CD8-positive, alpha-beta memory T cell (primary cell): ENCODE results near the gene FAM174B. TPM values are rescaled to one million over a fixed set of nuclear protein-coding genes. Genes with fewer than 3 reads are reported as not detected.

ENCODE experiments used
- CTCF ChIA-PET: fragments of 350-600 bp; sonication (Branson Sonifier 250); formaldehyde crosslinking; loops from one replicate; lab custom pipeline; 2021; ENCODE audit warnings: antibody characterized with exemption; lab: Charles Lee
- POLR2A ChIA-PET: fragments of 350-600 bp; sonication (Branson Sonifier 250); formaldehyde crosslinking; loops from one replicate; lab custom pipeline; 2021; ENCODE audit warnings: antibody characterized with exemption; lab: Charles Lee
- DNase-seq, 5 donors: peaks; one replicate each; pipeline versions ENCODE4 v3.0.0 to v3.0.0-alpha.2; 2020 to 2022; ENCODE audit warnings: mixed read lengths in 1 of 5
- H3K27ac ChIP-seq: one replicate; pipeline ENCODE4 v1.7.0; 2013; ENCODE audit warnings: low read depth, mild to moderate bottlenecking, low read length, moderate library complexity
- H3K27me3 ChIP-seq: 2 replicates; pipeline ENCODE4 v1.7.0; 2013; ENCODE audit warnings: low read length, mild to moderate bottlenecking; ENCODE audit not compliant: insufficient read depth, poor library complexity, severe bottlenecking
- H3K36me3 ChIP-seq: 2 replicates; pipeline ENCODE4 v1.7.0; 2013; ENCODE audit warnings: mild to moderate bottlenecking, low read length, moderate library complexity; ENCODE audit not compliant: insufficient read depth
- H3K4me1 ChIP-seq: 2 replicates; pipeline ENCODE4 v1.7.0; 2013; ENCODE audit warnings: mild to moderate bottlenecking, low read length, moderate library complexity; ENCODE audit not compliant: insufficient read depth
- H3K4me3 ChIP-seq: 2 replicates; pipeline ENCODE4 v1.7.0; 2013; ENCODE audit warnings: mild to moderate bottlenecking, low read length
- H3K9me3 ChIP-seq: 2 replicates; pipeline ENCODE4 v1.7.0; 2013; ENCODE audit warnings: mild to moderate bottlenecking, low read length
- H3K27ac Mint-ChIP-seq, 8 donors: one replicate each; pipeline ENCODE4 v1.8.0; 2020 to 2021; ENCODE audit warnings: mixed read lengths in 8 of 8, mild to moderate bottlenecking in 6 of 8, inconsistent platforms in 3 of 8, moderate library complexity in 3 of 8
- H3K27me3 Mint-ChIP-seq, 2 donors: one replicate each; pipeline ENCODE4 v1.8.0; 2020 to 2021; ENCODE audit warnings: mixed read lengths in 2 of 2, mild to moderate bottlenecking in 1 of 2, moderate library complexity in 1 of 2
- H3K36me3 Mint-ChIP-seq, 3 donors: one replicate each; pipeline ENCODE4 v1.8.0; 2020 to 2021; ENCODE audit warnings: mixed read lengths in 3 of 3, inconsistent platforms in 1 of 3, mild to moderate bottlenecking in 1 of 3
- H3K4me1 Mint-ChIP-seq, 3 donors: one replicate each; pipeline ENCODE4 v1.8.0; 2020 to 2021; ENCODE audit warnings: mixed read lengths in 3 of 3, inconsistent platforms in 1 of 3, mild to moderate bottlenecking in 1 of 3
- H3K4me3 Mint-ChIP-seq, 7 donors: one replicate each; pipeline ENCODE4 v1.8.0; 2020 to 2021; ENCODE audit warnings: mixed read lengths in 7 of 7, mild to moderate bottlenecking in 6 of 7, moderate library complexity in 4 of 7, inconsistent platforms in 2 of 7
- H3K9me3 Mint-ChIP-seq, 5 donors: one replicate each; pipeline ENCODE4 v1.8.0; 2020 to 2022; ENCODE audit warnings: mixed read lengths in 5 of 5, mild to moderate bottlenecking in 3 of 5, moderate library complexity in 2 of 5, inconsistent platforms in 1 of 5
- polyA plus RNA-seq: library from polyadenylated mRNA; unstranded; fragments of 300-500 nt; fragmentation: Illumina TruSeq; gene quantifications from one replicate; pipeline ENCODE4 v1.2.3, GENCODE V29; 2021
- total RNA-seq, 2 experiments: library from RNA; stranded (reverse); gene quantifications; one replicate each; pipeline ENCODE4 v1.2.3, GENCODE V29; 2021

The FAM174B gene
- total and polyA plus RNA-seq, 3 experiments from 2014 or later, result 0.82 to 3.9 (median 3.9) TPM

DNA sequence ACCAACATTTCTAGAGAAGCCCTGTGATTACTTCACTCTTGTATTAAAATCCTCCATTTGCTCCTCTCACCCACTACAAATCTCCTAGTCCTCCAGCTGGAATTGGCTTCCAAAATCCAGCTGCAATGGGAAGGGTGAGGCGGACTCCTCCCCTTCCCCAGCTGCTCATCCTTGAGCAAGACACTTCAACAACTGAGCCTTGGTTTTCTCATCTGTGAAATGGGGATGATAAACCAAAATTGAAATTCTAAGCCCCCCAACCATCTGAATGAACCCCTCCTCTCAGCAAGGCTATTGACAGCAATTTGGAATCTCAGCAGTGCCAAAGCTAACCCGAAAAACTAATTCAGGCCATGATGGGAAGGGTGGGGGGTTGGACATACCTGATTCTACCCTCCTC, 9.4 kb downstream of the FAM174B start:
- Histone ChIP-seq H3K27me3 (no peaks in the 10 kb centered on the region), H3K4me3 (no peak overlapping the region), H3K4me1 (no peaks in the 10 kb centered on the region), H3K9me3 (no peaks in the 10 kb centered on the region), H3K36me3 (no peaks in the 10 kb centered on the region), H3K27ac (no peak overlapping the region)
- ChIA-PET CTCF (no interaction called here), POLR2A (no interaction called here)
- Mint-ChIP-seq H3K9me3 (peaks cover 0 to 3% (median 2%) of the 10 kb centered on the region in 5 donors), H3K4me1 (no peaks in the 10 kb centered on the region), H3K27ac (no peak overlapping the region), H3K36me3 (peaks cover 0 to 3% (median 0%) of the 10 kb centered on the region in 3 donors), H3K4me3 (no peak overlapping the region), H3K27me3 (peaks cover 9 to 20% of the 10 kb centered on the region in 2 donors)
- no peak for DNase-seq

DNA sequence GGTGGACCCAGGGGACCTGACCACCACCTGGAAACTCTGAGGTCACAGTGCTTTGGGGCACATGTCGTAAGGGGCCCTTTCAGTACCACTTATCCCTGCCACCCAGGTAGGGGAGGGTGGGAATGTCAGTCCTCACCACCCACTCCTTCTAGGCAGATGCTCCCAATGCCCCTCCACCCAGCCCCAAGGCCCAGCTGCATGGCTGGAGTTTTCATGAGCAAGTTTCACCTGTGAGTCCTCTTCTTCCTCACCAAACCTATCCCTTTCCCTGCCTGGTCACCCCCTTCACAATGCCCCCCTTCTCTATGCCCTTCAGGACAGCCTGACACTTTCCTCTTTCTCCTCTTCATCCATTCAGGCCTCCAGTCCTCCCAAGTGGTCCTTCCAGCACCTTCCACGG, 9.8 kb downstream of the FAM174B start:
- H3K4me1 ChIP-seq, result no peaks in the 10 kb centered on the region
- Mint-ChIP-seq H3K27ac (no peak overlapping the region), H3K4me3 (no peak overlapping the region), H3K9me3 (peaks cover 0 to 6% (median under 1%) of the 10 kb centered on the region in 5 donors), H3K4me1 (no peaks in the 10 kb centered on the region), H3K36me3 (peaks cover 0 to 1% (median 0%) of the 10 kb centered on the region in 3 donors), H3K27me3 (peaks cover 9 to 18% of the 10 kb centered on the region in 2 donors)
- H3K9me3 ChIP-seq, result no peaks in the 10 kb centered on the region
- H3K36me3 ChIP-seq, result no peaks in the 10 kb centered on the region
- ChIA-PET CTCF (no interaction called here), POLR2A (no interaction called here)
- H3K27me3 ChIP-seq, result no peaks in the 10 kb centered on the region
- no peak overlapping the region for H3K27ac ChIP-seq
- no peak overlapping the region for H3K4me3 ChIP-seq
- no peak for DNase-seq

GRCh38 chr15:92645051-92645631, 10.4 kb downstream of the FAM174B start:
- Histone ChIP-seq H3K27me3 (no peaks in the 10 kb centered on the region), H3K4me3 (no peak overlapping the region), H3K9me3 (no peaks in the 10 kb centered on the region), H3K27ac (no peak overlapping the region), H3K36me3 (no peaks in the 10 kb centered on the region), H3K4me1 (no peaks in the 10 kb centered on the region)
- ChIA-PET CTCF (no interaction called here), POLR2A (no interaction called here)
- Mint-ChIP-seq H3K4me1 (no peaks in the 10 kb centered on the region), H3K27me3 (peaks cover 9 to 15% of the 10 kb centered on the region in 2 donors), H3K36me3 (no peaks in the 10 kb centered on the region), H3K4me3 (no peak overlapping the region), H3K27ac (no peak overlapping the region), H3K9me3 (peaks cover 0 to 6% (median 0%) of the 10 kb centered on the region in 5 donors)
- DNase-seq, result no peak

GRCh38 chr15:92643849-92644815, 11.4 kb downstream of the FAM174B start:
- H3K4me3 ChIP-seq, result no peak overlapping the region
- H3K4me1 ChIP-seq, result no peaks in the 10 kb centered on the region
- ChIA-PET POLR2A (no interaction called here), CTCF (no interaction called here)
- peaks cover 0 to 6% (median 6%) of the 10 kb centered on the region in 5 donors for H3K9me3 Mint-ChIP-seq
- peaks cover 10 to 21% of the 10 kb centered on the region in 2 donors for H3K27me3 Mint-ChIP-seq
- no peaks in the 10 kb centered on the region for H3K36me3 Mint-ChIP-seq
- no peaks in the 10 kb centered on the region for H3K27me3 ChIP-seq
- no peak overlapping the region for H3K27ac Mint-ChIP-seq
- H3K27ac ChIP-seq, result no peak overlapping the region
- no peaks in the 10 kb centered on the region for H3K36me3 ChIP-seq
- H3K4me3 Mint-ChIP-seq, result no peak overlapping the region
- H3K4me1 Mint-ChIP-seq, result no peaks in the 10 kb centered on the region
- H3K9me3 ChIP-seq, result no peaks in the 10 kb centered on the region
- DNase-seq, result no peak

DNA sequence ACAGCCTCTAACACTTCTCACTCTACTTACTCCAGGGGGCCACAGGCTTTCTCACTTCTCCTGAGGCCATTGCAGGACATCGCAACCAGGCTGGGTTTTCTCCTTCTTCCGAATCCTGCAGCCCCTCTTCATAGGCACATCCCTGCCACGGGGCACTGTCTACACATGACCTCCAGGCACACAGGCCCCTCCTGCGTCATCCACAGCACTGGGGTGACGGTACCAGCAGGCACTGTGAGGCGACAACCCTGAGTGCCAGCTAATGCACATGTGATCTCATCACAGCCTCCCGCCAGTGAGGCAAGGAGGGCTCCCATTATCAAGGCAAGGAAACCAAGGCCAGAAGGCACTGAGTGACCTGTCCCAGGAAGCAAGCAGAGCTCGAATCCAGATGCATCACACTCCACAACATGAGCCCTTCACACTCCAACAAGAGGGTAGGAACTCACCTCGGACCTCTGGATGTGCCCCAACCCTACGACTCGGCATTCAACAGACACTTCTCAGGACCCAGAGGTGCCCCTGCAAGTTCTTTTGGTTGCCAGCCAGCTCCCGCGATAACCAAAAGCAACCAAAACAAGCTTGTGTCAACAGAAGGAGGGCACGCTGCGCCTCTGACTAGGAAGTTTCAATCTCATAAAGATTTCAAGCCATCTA, 16.7 kb downstream of the FAM174B start:
- Histone ChIP-seq H3K9me3 (no peaks in the 10 kb centered on the region), H3K4me3 (no peak overlapping the region), H3K27ac (no peak overlapping the region), H3K36me3 (no peaks in the 10 kb centered on the region), H3K4me1 (no peaks in the 10 kb centered on the region), H3K27me3 (no peaks in the 10 kb centered on the region)
- peaks cover 2 to 6% (median 6%) of the 10 kb centered on the region in 5 donors for H3K9me3 Mint-ChIP-seq
- peaks cover 12 to 28% of the 10 kb centered on the region in 2 donors for H3K27me3 Mint-ChIP-seq
- no peak overlapping the region for H3K4me3 Mint-ChIP-seq
- no peak for DNase-seq
- H3K36me3 Mint-ChIP-seq, result no peaks in the 10 kb centered on the region
- POLR2A ChIA-PET, result no interaction called here
- CTCF ChIA-PET, result no interaction called here
- H3K27ac Mint-ChIP-seq, result no peak overlapping the region
- H3K4me1 Mint-ChIP-seq, result no peaks in the 10 kb centered on the region

DNA sequence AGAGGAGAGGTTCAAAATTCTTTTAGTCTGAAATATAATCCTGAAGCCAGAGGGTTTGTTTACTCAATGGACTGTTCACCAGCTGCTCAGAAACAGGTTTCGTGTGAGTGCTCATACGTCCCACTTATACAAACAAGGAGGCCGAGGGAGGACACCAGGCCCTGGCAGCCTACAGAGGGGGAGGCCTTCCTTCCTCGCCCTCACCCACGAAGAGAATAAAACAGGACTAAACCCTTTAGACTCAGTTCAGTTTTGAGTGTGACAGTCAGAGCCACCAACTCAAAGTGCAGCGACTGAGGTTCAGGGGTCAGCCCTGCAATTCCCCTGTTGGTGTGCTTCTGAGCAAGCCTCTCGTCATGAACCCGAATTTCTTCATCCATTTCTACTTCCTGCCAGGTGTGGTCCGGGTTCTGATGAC, 17.3 kb downstream of the FAM174B start:
- DNase-seq, result no peak
- no peaks in the 10 kb centered on the region for H3K4me1 ChIP-seq
- H3K4me1 Mint-ChIP-seq, result no peaks in the 10 kb centered on the region
- no peaks in the 10 kb centered on the region for H3K36me3 Mint-ChIP-seq
- H3K27ac ChIP-seq, result no peak overlapping the region
- H3K4me3 Mint-ChIP-seq, result no peak overlapping the region
- H3K27me3 ChIP-seq, result no peaks in the 10 kb centered on the region
- H3K27me3 Mint-ChIP-seq, result peaks cover 13 to 32% of the 10 kb centered on the region in 2 donors
- no peaks in the 10 kb centered on the region for H3K9me3 ChIP-seq
- no peak overlapping the region for H3K27ac Mint-ChIP-seq
- H3K36me3 ChIP-seq, result no peaks in the 10 kb centered on the region
- no peak overlapping the region for H3K4me3 ChIP-seq
- CTCF ChIA-PET, result no interaction called here
- POLR2A ChIA-PET, result no interaction called here
- H3K9me3 Mint-ChIP-seq, result peaks cover 2 to 6% (median 6%) of the 10 kb centered on the region in 5 donors

GRCh38 chr15:92637626-92638025, 17.9 kb downstream of the FAM174B start:
- no peaks in the 10 kb centered on the region for H3K36me3 ChIP-seq
- H3K4me3 Mint-ChIP-seq, result no peak overlapping the region
- no peaks in the 10 kb centered on the region for H3K9me3 ChIP-seq
- H3K27ac Mint-ChIP-seq, result no peak overlapping the region
- POLR2A ChIA-PET, result no interaction called here
- H3K9me3 Mint-ChIP-seq, result peaks cover 2 to 6% (median 5%) of the 10 kb centered on the region in 5 donors
- CTCF ChIA-PET, result no interaction called here
- H3K36me3 Mint-ChIP-seq, result no peaks in the 10 kb centered on the region
- no peak for DNase-seq
- no peaks in the 10 kb centered on the region for H3K4me1 ChIP-seq
- no peak overlapping the region for H3K4me3 ChIP-seq
- H3K4me1 Mint-ChIP-seq, result no peaks in the 10 kb centered on the region
- H3K27me3 Mint-ChIP-seq, result peaks cover 14 to 38% of the 10 kb centered on the region in 2 donors
- no peaks in the 10 kb centered on the region for H3K27me3 ChIP-seq
- H3K27ac ChIP-seq, result no peak overlapping the region
